H1 (cell line): ENCODE results near the gene MAGEC1. TPM values are rescaled to one million over a fixed set of nuclear protein-coding genes. Genes with fewer than 3 reads are reported as not detected.

Experiments used
- CTCF ChIA-PET: fragments of 300-600 bp; sonication (Branson Sonifier 250); formaldehyde crosslinking; loops from one replicate; lab custom pipeline; 2021; ENCODE audit not compliant: partially characterized antibody; lab: Charles Lee
- POLR2A ChIA-PET: fragments of 300-600 bp; sonication (Branson Sonifier 250); formaldehyde crosslinking; loops from one replicate; lab custom pipeline; 2021; ENCODE audit warnings: inconsistent platforms; ENCODE audit not compliant: partially characterized antibody; lab: Charles Lee
- DNase-seq, 2 experiments: peaks; one replicate each; pipeline versions ENCODE4 v3.0.0 to v3.0.0-alpha.2; 2010 to 2022; ENCODE audit warnings: low spot score in 2 of 2, low read depth in 1 of 2, mixed read lengths in 1 of 2
- FAIRE-seq: peaks from 2 replicates; lab custom pipeline; 2011; peaks lifted over from hg19 to GRCh38; lab: Jason Lieb, UNC
- H2AFZ ChIP-seq: 2 replicates; pipeline ENCODE4 v1.8.1; 2012; ENCODE audit warnings: low read length, inconsistent platforms
- H2AK5ac ChIP-seq: 2 replicates; pipeline ENCODE4 v1.6.1; 2013; ENCODE audit warnings: low read depth, low read length
- H2BK120ac ChIP-seq: replicated peaks from 2 replicates; pipeline ENCODE3; 2013; ENCODE audit warnings: low read depth, low read length, inconsistent platforms
- H2BK12ac ChIP-seq: 2 replicates; pipeline ENCODE4 v1.6.1; 2013; ENCODE audit warnings: low read depth, low read length
- H2BK15ac ChIP-seq: 2 replicates; pipeline ENCODE4 v1.6.1; 2013; ENCODE audit warnings: low read length
- H2BK20ac ChIP-seq: 2 replicates; pipeline ENCODE4 v1.6.1; 2013; ENCODE audit warnings: low read length
- H2BK5ac ChIP-seq: 2 replicates; pipeline ENCODE4 v1.6.1; 2013; ENCODE audit warnings: low read depth, low read length
- H3K14ac ChIP-seq: 2 replicates; pipeline ENCODE4 v1.6.1; 2013; ENCODE audit warnings: inconsistent platforms; ENCODE audit not compliant: insufficient read length
- H3K18ac ChIP-seq: 2 replicates; pipeline ENCODE4 v1.6.1; 2013; ENCODE audit warnings: low read length; ENCODE audit errors: extremely low read depth
- H3K23ac ChIP-seq: 2 replicates; pipeline ENCODE4 v1.6.1; 2013; ENCODE audit warnings: inconsistent platforms; ENCODE audit not compliant: insufficient read length
- H3K23me2 ChIP-seq: 2 replicates; pipeline ENCODE4 v1.6.1; 2013; ENCODE audit warnings: low read depth, low read length
- H3K27ac ChIP-seq: 2 replicates; pipeline ENCODE4 v1.6.1; 2011; ENCODE audit warnings: low read depth, low read length, inconsistent platforms
- H3K27me3 ChIP-seq, 4 experiments: replicated peaks in 1 of 4; 1 replicate in 1 of 4; 2 replicates in 3 of 4; pipeline versions ENCODE4 v1.6.1 to v1.8.1; 2011 to 2013; ENCODE audit warnings: low read length in 3 of 4, mild to moderate bottlenecking in 3 of 4, inconsistent platforms in 2 of 4, mixed read lengths in 2 of 4, moderate library complexity in 1 of 4; ENCODE audit not compliant: control insufficient read depth in 3 of 4, insufficient read depth in 3 of 4; ENCODE audit errors: extremely low read depth in 1 of 4
- H3K36me3 ChIP-seq, 4 experiments: 2 replicates each; pipeline versions ENCODE4 v1.6.1 to v1.8.1; 2011 to 2013; ENCODE audit warnings: mild to moderate bottlenecking in 4 of 4, low read length in 3 of 4, moderate library complexity in 2 of 4, control low read depth in 1 of 4, inconsistent platforms in 1 of 4; ENCODE audit not compliant: insufficient read depth in 4 of 4, control insufficient read depth in 2 of 4
- H3K4ac ChIP-seq: replicated peaks from 2 replicates; pipeline ENCODE3; 2013; ENCODE audit warnings: low read length, low read depth, mixed read lengths, inconsistent platforms; ENCODE audit not compliant: insufficient read length
- H3K4me1 ChIP-seq, 4 experiments: replicated peaks in 1 of 4; 1 replicate in 1 of 4; 2 replicates in 3 of 4; pipeline versions ENCODE4 v1.6.1 to v1.8.1; 2011 to 2013; ENCODE audit warnings: low read length in 3 of 4, inconsistent platforms in 2 of 4, mixed read lengths in 1 of 4; ENCODE audit not compliant: insufficient read depth in 4 of 4, control insufficient read depth in 3 of 4
- H3K4me2 ChIP-seq, 2 experiments: 2 replicates each; pipeline versions ENCODE4 v1.6.1 to v1.8.1; 2011 to 2013; ENCODE audit warnings: low read depth in 2 of 2, low read length in 2 of 2, control low read depth in 1 of 2, inconsistent platforms in 1 of 2, mild to moderate bottlenecking in 1 of 2; ENCODE audit not compliant: insufficient read depth in 1 of 2
- H3K4me3 ChIP-seq, 4 experiments: fragments of 200-600, 300-600 bp in 1 of 4; sonication (generic), shearing (Covaris generic), sonication (Bioruptor Twin) in 1 of 4; 2 replicates each; pipeline versions ENCODE4 v1.5.1 to v1.8.1; 2011 to 2016; ENCODE audit warnings: low read length in 4 of 4, low read depth in 3 of 4, control low read depth in 2 of 4, inconsistent platforms in 2 of 4, mild to moderate bottlenecking in 2 of 4, mixed read lengths in 1 of 4, moderate library complexity in 1 of 4; ENCODE audit not compliant: insufficient read depth in 2 of 4; ENCODE audit errors: extremely low read depth in 1 of 4
- H3K56ac ChIP-seq: replicated peaks from 2 replicates; pipeline ENCODE3; 2013; ENCODE audit warnings: low read depth, mild to moderate bottlenecking, mixed read lengths, low read length, inconsistent platforms; ENCODE audit not compliant: insufficient read length
- H3K79me1 ChIP-seq: 2 replicates; pipeline ENCODE4 v1.6.1; 2013; ENCODE audit warnings: low read depth, low read length, control low read depth
- H3K79me2 ChIP-seq, 2 experiments: 2 replicates each; pipeline versions ENCODE4 v1.6.1 to v1.8.1; 2012 to 2013; ENCODE audit warnings: low read length in 2 of 2, mild to moderate bottlenecking in 2 of 2, inconsistent platforms in 1 of 2; ENCODE audit not compliant: insufficient read depth in 2 of 2, control insufficient read depth in 1 of 2
- H3K9ac ChIP-seq, 4 experiments: replicated peaks in 1 of 4; 1 replicate in 1 of 4; 2 replicates in 3 of 4; pipeline versions ENCODE4 v1.6.1 to v1.8.1; 2011 to 2013; ENCODE audit warnings: low read depth in 3 of 4, low read length in 3 of 4, control low read depth in 2 of 4, mild to moderate bottlenecking in 2 of 4, moderate library complexity in 2 of 4, inconsistent platforms in 1 of 4; ENCODE audit errors: extremely low read depth in 1 of 4
- H3K9me3 ChIP-seq, 2 experiments: 2 replicates each; pipeline versions ENCODE4 v1.6.1 to v1.8.1; 2012 to 2013; ENCODE audit warnings: mild to moderate bottlenecking in 2 of 2, moderate library complexity in 2 of 2, control low read depth in 1 of 2, inconsistent platforms in 1 of 2, low read depth in 1 of 2, low read length in 1 of 2, mixed read lengths in 1 of 2; ENCODE audit not compliant: insufficient read depth in 2 of 2
- H4K20me1 ChIP-seq, 2 experiments: replicated peaks in 1 of 2; 2 replicates each; pipeline versions ENCODE3 to v1.8.1; 2011 to 2013; ENCODE audit warnings: inconsistent platforms in 2 of 2, low read length in 2 of 2, mild to moderate bottlenecking in 1 of 2; ENCODE audit not compliant: insufficient read depth in 2 of 2, control insufficient read depth in 1 of 2
- H4K5ac ChIP-seq: 2 replicates; pipeline ENCODE4 v1.6.1; 2013; ENCODE audit warnings: low read length, low read depth, mixed read lengths, inconsistent platforms; ENCODE audit not compliant: insufficient read length
- H4K8ac ChIP-seq: 2 replicates; pipeline ENCODE4 v1.8.0; 2013; ENCODE audit warnings: mild to moderate bottlenecking, moderate library complexity, low read length, inconsistent platforms; ENCODE audit not compliant: insufficient read depth; ENCODE audit errors: extremely low read depth
- H4K91ac ChIP-seq: replicated peaks from 2 replicates; pipeline ENCODE3; 2013; ENCODE audit warnings: low read length, mixed read lengths, inconsistent platforms; ENCODE audit not compliant: insufficient read length
- JUND ChIP-seq: IDR thresholded peaks from 2 replicates; pipeline ENCODE4 v1.6.1; 2011; ENCODE audit warnings: mild to moderate bottlenecking, improper control_type of control experiment, low read length
- KDM1A ChIP-seq: fragments of 200-600, 300-600 bp; sonication (generic); IDR thresholded peaks from 2 replicates; pipeline ENCODE4 v1.7.1; 2016; ENCODE audit warnings: mild to moderate bottlenecking, low read length, borderline replicate concordance
- KDM5A ChIP-seq: fragments of 200-600 bp; IDR thresholded peaks from 2 replicates; pipeline ENCODE4 v1.7.1; 2012; ENCODE audit warnings: mild to moderate bottlenecking, low read length, inconsistent platforms, mixed read lengths
- SIRT6 ChIP-seq: IDR thresholded peaks from one replicate; pipeline ENCODE4 v1.7.1; 2012; ENCODE audit warnings: low read length, inconsistent platforms
- SP4 ChIP-seq: IDR thresholded peaks from 2 replicates; pipeline ENCODE4 v1.6.1; 2012; ENCODE audit warnings: low read length, inconsistent platforms
- SUZ12 ChIP-seq: fragments of 200-600 bp; sonication (generic); IDR thresholded peaks from 2 replicates; pipeline ENCODE4 v1.6.1; 2012; ENCODE audit warnings: mild to moderate bottlenecking, inconsistent platforms, low read length, moderate library complexity, mixed read lengths
- TAF1 ChIP-seq: IDR thresholded peaks from 2 replicates; pipeline ENCODE4 v1.6.1; 2011; ENCODE audit warnings: mild to moderate bottlenecking, low read depth, low read length
- WGBS, 2 experiments: shearing (Covaris generic) in 1 of 2; methylation state at CpG; one replicate each; pipeline versions ENCODE4 v1.1.6 to v1.1.7; 2013 to 2015; ENCODE audit warnings: low lambda C conversion rate in 2 of 2, mixed read lengths in 2 of 2, inconsistent platforms in 1 of 2, low coverage in 1 of 2, missing lambda C conversion rate in 1 of 2; ENCODE audit not compliant: insufficient replicate concordance in 2 of 2, insufficient coverage in 1 of 2, insufficient read length in 1 of 2; ENCODE audit errors: extremely low coverage in 1 of 2, missing lambda C conversion rate in 1 of 2; 5-methylcytosine and 5-hydroxymethylcytosine counted together
- polyA plus RNA-seq, 7 experiments: library from polyadenylated mRNA; depleted of rRNA in 3 of 7; stranded (reverse) in 5 of 7; unstranded in 2 of 7; fragments of >200 nt in 5 of 7; fragments of 200-250 nt in 2 of 7; gene quantifications; 1 replicate in 5 of 7; 2 replicates in 1 of 7; 4 replicates in 1 of 7; pipeline versions ENCODE4 v1.2.1 to v1.2.3, GENCODE V29; 2011 to 2013; ENCODE audit warnings: missing spikeins in 2 of 7, mixed read lengths in 2 of 7
- total RNA-seq: library from RNA; stranded (reverse); fragmentation: NEBNext Ultra II Directional; extraction: Animal tissue kit (Norgen Biotek cat#: 25700); gene quantifications from 2 replicates; pipeline ENCODE4 v1.2.1, GENCODE V29; 2021
- TF ChIP-seq, protein P1 (sequence below): IDR thresholded peaks from 2 replicates; pipeline ENCODE4 v1.6.1; 2011; ENCODE audit warnings: low read depth, mild to moderate bottlenecking, low read length; ENCODE audit not compliant: insufficient read depth

Gene MAGEC1
- total and polyA plus RNA-seq, 2 of the 8 experiments (the other 6 are each of a cell fraction or from before 2014, with no cell fraction given), result not detected

DNA sequence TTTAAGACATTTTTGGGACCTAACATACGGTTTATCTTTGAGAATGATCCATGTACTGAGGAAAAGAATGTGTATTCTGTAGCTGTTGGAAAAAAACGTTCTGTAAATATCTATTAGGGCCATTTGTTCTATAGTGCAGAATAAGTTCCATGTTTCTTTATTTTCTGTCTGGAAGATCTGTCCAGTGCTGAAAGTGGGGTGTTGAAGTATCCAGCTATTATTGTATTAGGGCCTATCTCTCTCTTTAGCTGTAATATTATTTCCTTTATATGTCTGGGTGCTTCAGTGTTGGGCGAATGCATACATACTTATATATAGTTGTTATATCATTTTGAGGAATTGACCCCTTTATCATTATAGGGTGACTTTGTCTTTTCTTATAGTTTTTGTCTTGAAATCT lies 24.7 kb downstream of the MAGEC1 start:
- TF ChIP-seq KDM1A (no peak), SP4 (no peak), SIRT6 (no peak), TAF1 (no peak), KDM5A (no peak), SUZ12 (no peak), JUND (no peak)
- TF ChIP-seq, protein P1, sequence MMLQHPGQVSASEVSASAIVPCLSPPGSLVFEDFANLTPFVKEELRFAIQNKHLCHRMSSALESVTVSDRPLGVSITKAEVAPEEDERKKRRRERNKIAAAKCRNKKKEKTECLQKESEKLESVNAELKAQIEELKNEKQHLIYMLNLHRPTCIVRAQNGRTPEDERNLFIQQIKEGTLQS, result no peak
- ChIA-PET POLR2A (no interaction called here), CTCF (no interaction called here)

More for the DNA sequence above, 24.7 kb downstream of the MAGEC1 start:
- Histone ChIP-seq H3K9ac (no peak overlapping the region), H3K56ac (no peak overlapping the region), H3K14ac (no peak overlapping the region), H3K36me3 (no peaks in the 10 kb centered on the region), H3K23ac (no peak overlapping the region), H2BK12ac (no peak overlapping the region), H2BK5ac (no peak overlapping the region), H2BK120ac (no peak overlapping the region), H3K18ac (no peak overlapping the region), H3K79me1 (no peaks in the 10 kb centered on the region), H4K5ac (no peak overlapping the region), H2BK15ac (no peak overlapping the region), H2AFZ (no peak overlapping the region), H3K4ac (no peak overlapping the region), H4K20me1 (no peaks in the 10 kb centered on the region), H2BK20ac (no peak overlapping the region), H4K8ac (no peak overlapping the region), H3K27me3 (no peaks in the 10 kb centered on the region), H3K4me1 (no peaks in the 10 kb centered on the region), H3K23me2 (no peaks in the 10 kb centered on the region), H3K4me2 (no peak overlapping the region), H3K79me2 (no peaks in the 10 kb centered on the region), H3K4me3 (no peak overlapping the region), H3K9me3 (no peaks in the 10 kb centered on the region), H3K27ac (no peak overlapping the region), H4K91ac (no peak overlapping the region), H2AK5ac (no peak overlapping the region)
- no peak for DNase-seq
- WGBS, 2 experiments, result 93% methylated on average over 3 of the region's 3 CpGs; no CpG with 5 or more reads in 1 of the 2 experiments
- FAIRE-seq, result no peak
